Measurements from ENCODE around the gene SIRT7.

GRCh38 chr17:81870981-81871386 lies 47.0 kb downstream of the SIRT7 start, which contains the start of gene ARHGDIA:
- TF ChIP-seq, protein P1, sequence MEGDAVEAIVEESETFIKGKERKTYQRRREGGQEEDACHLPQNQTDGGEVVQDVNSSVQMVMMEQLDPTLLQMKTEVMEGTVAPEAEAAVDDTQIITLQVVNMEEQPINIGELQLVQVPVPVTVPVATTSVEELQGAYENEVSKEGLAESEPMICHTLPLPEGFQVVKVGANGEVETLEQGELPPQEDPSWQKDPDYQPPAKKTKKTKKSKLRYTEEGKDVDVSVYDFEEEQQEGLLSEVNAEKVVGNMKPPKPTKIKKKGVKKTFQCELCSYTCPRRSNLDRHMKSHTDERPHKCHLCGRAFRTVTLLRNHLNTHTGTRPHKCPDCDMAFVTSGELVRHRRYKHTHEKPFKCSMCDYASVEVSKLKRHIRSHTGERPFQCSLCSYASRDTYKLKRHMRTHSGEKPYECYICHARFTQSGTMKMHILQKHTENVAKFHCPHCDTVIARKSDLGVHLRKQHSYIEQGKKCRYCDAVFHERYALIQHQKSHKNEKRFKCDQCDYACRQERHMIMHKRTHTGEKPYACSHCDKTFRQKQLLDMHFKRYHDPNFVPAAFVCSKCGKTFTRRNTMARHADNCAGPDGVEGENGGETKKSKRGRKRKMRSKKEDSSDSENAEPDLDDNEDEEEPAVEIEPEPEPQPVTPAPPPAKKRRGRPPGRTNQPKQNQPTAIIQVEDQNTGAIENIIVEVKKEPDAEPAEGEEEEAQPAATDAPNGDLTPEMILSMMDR (IDR thresholded peaks at IDR 0.05): no peak
- TF ChIP-seq POLR2A (IDR thresholded peaks at IDR 0.05): no peak

Data from lower leg skin (tissue), 3 donors.